ENCODE results near the gene CD244.
"Not testable (repeated sequence)": the region's sequence is repeated elsewhere in the genome, so short reads cannot be mapped to it uniquely, and the experiment has no call there.

CD244 gene

GRCh38 chr1:160808289-160808688 lies 54.4 kb downstream of the CD244 start:
- DNase-seq = no peak

DNA sequence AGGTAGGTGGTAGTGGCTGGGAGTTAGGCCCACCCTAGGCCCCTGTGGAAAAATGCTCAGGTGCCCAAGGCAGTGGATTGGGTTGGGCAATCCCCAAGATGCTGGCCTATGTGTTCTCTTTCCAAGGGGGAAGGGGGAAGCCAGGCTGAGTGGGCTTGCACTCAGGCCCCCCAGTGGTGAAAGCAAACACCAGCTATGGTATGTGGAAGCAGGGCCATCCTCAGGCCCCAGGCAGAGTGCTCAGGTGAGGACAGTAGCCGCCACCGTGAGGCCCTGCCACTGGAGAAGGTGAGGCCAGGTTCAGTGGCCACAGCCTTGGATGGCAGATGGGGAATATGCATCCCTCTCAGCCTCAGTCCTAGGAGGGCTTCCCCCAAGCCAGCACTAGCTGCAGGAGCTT lies 54.9 kb downstream of the CD244 start:
- DNase-seq = no peak

- DNase-seq = no peak
These were observed 55.4 kb downstream of the CD244 start for GRCh38 chr1:160807247-160807646.

GRCh38 chr1:160806784-160807183 lies 55.9 kb downstream of the CD244 start:
- DNase-seq = no peak

- no peak for DNase-seq
These were observed 56.5 kb downstream of the CD244 start for GRCh38 chr1:160806109-160806665.

GRCh38 chr1:160801836-160802580 lies 60.7 kb downstream of the CD244 start:
- DNase-seq = no peak

- DNase-seq = no peak
These were observed 61.9 kb downstream of the CD244 start for GRCh38 chr1:160800645-160801408.

DNA sequence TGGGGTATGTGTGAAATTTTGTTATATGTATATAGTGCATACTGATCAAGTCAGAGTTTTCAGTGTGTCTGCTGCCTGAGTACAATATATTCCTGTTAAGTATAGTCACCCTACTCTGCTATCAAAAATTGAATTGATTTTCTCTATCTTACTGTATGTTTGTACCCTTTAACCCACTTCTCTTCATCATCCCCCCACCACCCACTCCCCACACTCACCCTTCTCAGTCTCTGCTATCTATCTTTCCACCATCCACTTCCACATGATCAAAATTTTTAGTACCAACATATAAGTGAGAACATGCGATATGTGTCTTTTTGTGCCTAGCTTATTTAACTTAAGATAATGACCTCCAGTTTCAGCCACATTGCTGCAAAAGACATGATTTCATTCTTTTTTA lies 62.5 kb downstream of the CD244 start:
- no peak for DNase-seq

DNA sequence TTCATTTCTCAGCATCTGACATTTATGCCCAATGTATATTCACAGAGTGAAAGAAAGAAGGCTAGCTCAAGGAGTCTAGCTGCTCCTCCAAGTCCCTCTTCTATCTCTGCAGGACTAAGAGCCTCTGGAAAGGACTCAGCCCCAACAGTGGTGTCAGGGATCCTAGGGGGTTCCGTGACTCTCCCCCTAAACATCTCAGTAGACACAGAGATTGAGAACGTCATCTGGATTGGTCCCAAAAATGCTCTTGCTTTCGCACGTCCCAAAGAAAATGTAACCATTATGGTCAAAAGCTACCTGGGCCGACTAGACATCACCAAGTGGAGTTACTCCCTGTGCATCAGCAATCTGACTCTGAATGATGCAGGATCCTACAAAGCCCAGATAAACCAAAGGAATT lies 63.0 kb downstream of the CD244 start:
- DNase-seq = no peak

- no peak for DNase-seq
These were observed 64.2 kb downstream of the CD244 start for GRCh38 chr1:160798439-160798838.

DNA sequence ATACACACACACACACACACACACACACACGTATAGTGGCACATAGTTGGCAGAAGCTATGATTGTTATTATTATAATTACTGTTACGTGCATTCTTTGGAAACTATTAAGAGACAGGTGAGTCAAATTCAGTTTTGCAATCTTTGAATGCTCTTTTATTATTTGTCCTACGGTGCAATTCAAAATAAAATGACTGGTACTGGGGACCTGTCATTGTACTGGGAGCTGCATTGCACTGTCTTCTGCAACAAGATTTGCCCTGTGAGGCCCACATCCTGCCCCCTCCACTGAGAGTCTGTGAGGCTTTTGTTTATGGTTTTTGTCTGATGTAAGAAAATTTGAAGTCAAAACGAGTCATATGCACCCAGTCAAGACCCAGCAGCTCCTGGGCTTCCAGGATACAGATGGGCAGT lies 64.8 kb downstream of the CD244 start:
- DNase-seq = no peak

DNA sequence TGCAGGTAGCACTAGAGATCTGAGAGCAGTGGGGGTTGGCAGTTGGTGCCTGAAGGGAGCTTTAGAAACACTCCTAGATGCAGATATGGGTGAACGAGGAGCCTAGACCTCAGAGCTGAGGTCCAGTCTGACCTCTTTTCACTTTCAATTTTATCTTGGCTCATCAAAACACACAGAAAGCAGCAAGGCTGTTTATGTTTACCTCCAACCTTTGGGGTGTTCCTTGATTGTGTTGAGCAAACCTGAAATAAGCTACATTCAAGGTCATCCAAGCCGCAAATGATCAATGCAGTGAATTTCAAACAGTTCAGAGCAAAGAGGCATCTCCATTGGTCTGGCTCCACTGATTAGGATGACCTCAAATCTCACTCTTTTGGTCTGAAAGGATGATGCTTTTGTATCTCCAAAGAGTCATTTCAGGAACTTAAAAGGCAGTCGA lies 65.4 kb downstream of the CD244 start:
- no peak for DNase-seq

DNA sequence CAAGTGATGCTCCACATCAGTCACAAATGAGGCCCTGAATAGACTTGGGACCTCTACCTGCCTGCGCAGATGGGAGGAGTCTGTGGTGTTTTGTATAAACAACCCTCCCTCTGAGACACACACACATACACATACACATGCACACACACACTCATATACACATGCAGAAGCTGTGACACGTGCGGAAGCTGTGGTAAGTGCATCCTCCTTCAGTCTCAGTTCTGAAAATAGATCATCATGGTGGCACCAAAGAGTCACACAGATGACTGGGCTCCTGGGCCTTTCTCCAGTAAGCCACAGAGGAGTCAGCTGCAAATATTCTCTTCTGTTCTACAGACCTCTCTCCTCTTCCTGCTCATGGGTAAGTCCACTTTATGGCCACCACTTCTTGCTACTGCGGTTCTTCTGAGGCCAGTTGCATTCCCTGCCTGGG lies 66.7 kb downstream of the CD244 start, which contains the start of gene LY9:
LY9 (plus strand) TSS at position 224 of the 433 bp plus-strand sequence; CDS start at position 238, 14 bp downstream.
- no peak for DNase-seq

- DNase-seq = no peak
These were observed 68.3 kb downstream of the CD244 start for GRCh38 chr1:160794376-160794775.

DNA sequence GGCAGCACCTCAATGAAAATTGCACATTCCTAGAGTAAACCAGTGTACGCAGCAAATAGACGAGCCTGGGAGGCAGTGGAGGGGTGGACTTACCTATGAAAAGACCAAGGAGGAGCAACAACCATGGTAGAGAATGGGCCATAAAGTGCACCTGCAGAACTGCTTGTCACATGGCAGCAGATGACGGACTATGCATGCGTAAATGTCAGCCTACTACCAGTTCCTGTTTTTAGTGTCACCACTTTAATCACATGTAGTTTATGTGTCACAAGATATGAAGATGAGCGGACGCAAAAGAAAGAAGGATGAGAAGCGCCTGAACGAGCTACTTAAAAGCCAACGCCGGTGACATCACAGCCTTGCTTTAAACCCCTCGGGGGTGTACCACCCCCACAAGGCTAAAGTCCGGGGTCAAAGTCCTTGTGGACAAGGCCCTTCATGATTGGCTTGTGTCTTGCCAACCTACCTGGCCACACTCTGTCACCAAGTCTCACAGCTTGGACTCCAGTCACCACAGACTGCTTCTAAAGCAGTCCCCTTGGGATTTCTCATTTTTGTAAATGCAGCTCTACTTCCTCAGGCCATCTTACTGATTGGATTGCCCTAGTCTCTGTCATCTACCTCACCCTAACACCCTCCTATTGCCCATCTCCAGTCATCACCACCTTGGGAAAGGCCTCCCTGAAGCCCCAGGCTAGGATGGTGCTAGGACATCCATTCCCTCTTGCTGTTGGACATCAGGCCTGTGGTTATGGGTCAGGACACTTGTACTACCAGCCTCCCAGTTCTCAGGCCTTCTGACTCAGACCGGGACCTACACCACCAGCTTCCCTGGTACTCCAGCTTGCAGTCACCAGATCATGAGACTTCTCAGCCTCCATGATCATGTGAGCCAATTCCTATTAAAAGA lies 72.7 kb downstream of the CD244 start:
- no peak for DNase-seq

DNA sequence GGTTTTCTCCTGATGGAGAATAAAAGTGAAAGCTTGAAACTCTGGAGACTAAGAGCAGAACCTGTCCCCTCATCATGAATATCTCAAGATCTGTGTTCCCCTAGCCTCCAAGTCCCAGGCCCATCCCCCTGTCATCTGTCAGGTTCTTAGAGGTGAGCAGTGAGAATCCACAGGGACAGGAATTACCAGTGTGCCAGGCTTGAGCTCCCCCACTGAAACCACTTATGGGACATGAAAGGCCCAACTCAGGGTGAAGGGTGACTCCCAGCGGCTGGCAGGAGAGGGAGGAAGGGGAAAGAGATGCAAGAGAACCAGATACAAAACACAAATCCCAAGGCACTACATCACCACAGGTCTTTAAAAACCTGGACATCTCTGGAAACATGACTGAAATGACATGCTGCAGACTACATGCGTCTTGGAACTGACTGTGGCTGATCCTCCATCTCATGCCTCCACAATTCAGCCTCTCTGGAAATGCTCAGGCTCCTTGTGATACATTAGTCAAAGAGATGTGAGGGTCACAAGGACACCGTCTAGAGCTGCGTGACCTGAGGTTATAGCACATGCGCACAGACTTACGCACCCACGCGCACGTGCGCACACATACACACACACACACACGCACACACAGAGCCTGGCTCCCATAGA lies 73.5 kb downstream of the CD244 start:
- no peak for DNase-seq

GRCh38 chr1:160782988-160783765 lies 79.5 kb downstream of the CD244 start:
- DNase-seq = not testable (repeated sequence)

DNA sequence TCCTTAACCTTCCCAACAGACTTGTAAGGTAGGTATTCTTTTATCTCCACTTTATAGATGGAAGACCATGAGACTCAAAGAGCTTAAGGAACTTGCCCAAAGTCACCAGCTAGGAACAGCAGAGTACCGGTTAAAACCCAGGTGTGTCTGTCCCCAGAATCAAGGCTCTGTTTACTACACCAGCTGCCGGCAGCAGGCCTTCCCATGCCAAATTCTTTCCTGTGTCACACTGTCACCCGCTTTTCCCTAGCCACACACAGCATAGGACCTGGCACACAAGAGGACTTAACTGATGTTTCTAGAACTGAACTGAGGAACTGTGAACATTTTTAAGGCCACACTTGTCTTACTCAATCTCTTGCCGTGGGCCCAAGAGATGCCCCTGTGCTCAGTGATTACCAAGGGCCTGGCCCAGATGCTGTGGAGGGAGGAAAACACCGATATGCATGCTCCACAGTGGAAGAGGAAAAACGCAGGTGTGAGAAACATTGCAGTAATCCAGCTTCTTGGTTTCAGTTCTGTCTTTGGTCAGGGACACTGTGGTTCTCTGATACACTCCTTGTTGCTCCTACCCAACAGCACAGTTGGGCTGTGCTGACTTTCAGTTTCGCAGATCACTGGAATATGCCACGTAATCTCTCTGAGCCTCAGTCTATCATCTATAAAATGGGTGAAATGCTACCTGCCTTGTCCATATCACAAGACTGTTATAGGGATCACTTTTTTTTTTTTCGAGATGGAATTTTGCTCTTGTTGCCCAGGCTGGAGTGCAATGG lies 80.6 kb downstream of the CD244 start:
- no peak for DNase-seq

- no peak for DNase-seq
These were observed 81.4 kb downstream of the CD244 start for GRCh38 chr1:160781186-160781766.

- no peak for DNase-seq
These were observed 82.3 kb downstream of the CD244 start for GRCh38 chr1:160780398-160780755.

All from NCI-H187 (cell line).